ENCODE data around the gene SLC6A11.

The SLC6A11 gene

GRCh38 chr3:10816019-10816862, at the start of gene SLC6A11:
Gene SLC6A11 (plus strand): TSS chr3:10816228. CDS start chr3:10816266, 38 bp downstream.
- no peak for DNase-seq

GRCh38 chr3:10768708-10769394, 47.2 kb upstream of the SLC6A11 start:
- DNase-seq: no peak

GRCh38 chr3:10770547-10770946, 45.5 kb upstream of the SLC6A11 start:
- DNase-seq: no peak

GRCh38 chr3:10770981-10771380, 45.0 kb upstream of the SLC6A11 start:
- no peak for DNase-seq

- DNase-seq: no peak
Measured at GRCh38 chr3:10771486-10772270, 44.4 kb upstream of the SLC6A11 start.

- no peak for DNase-seq
Measured at GRCh38 chr3:10772271-10773161, 43.5 kb upstream of the SLC6A11 start.

- no peak for DNase-seq
Measured at GRCh38 chr3:10774129-10774670, 41.8 kb upstream of the SLC6A11 start.

- no peak for DNase-seq
Measured at GRCh38 chr3:10774825-10775224, 41.2 kb upstream of the SLC6A11 start.

GRCh38 chr3:10775259-10775658, 40.8 kb upstream of the SLC6A11 start:
- no peak for DNase-seq

GRCh38 chr3:10775828-10776227, 40.2 kb upstream of the SLC6A11 start:
- DNase-seq: no peak

GRCh38 chr3:10777627-10778026, 38.4 kb upstream of the SLC6A11 start:
- DNase-seq: no peak

- no peak for DNase-seq
Measured at GRCh38 chr3:10778492-10779292, 37.3 kb upstream of the SLC6A11 start.

- DNase-seq: no peak
Measured at GRCh38 chr3:10779293-10779805, 36.7 kb upstream of the SLC6A11 start.

GRCh38 chr3:10780243-10780642, 35.8 kb upstream of the SLC6A11 start:
- DNase-seq: no peak

GRCh38 chr3:10780922-10781321, 35.1 kb upstream of the SLC6A11 start:
- DNase-seq: no peak

- DNase-seq: no peak
Measured at GRCh38 chr3:10781981-10782380, 34.0 kb upstream of the SLC6A11 start.

- no peak for DNase-seq
Measured at GRCh38 chr3:10783360-10784351, 32.4 kb upstream of the SLC6A11 start.

- no peak for DNase-seq
Measured at GRCh38 chr3:10786640-10787039, 29.4 kb upstream of the SLC6A11 start.

GRCh38 chr3:10788451-10788850, 27.6 kb upstream of the SLC6A11 start:
- DNase-seq: no peak

GRCh38 chr3:10790713-10791112, 25.3 kb upstream of the SLC6A11 start:
- no peak for DNase-seq
